Neural crest cell (in vitro differentiated cells): Measurements from ENCODE around the gene SCML1. TPM values are rescaled to one million over a fixed set of nuclear protein-coding genes. Genes with fewer than 3 reads are reported as not detected.

ENCODE experiments used
- DNase-seq: peaks from one replicate; pipeline ENCODE4 v3.0.0; 2021; ENCODE audit warnings: low read depth, mixed read lengths, low spot score
- H3K27ac Mint-ChIP-seq: one replicate; pipeline ENCODE4 v1.8.0; 2021; ENCODE audit warnings: mild to moderate bottlenecking, mixed read lengths; ENCODE audit not compliant: unreplicated experiment
- H3K27me3 Mint-ChIP-seq: 2 replicates; pipeline ENCODE4 v1.8.0; 2021; ENCODE audit warnings: low read depth, mild to moderate bottlenecking, mixed read lengths
- H3K36me3 Mint-ChIP-seq: 2 replicates; pipeline ENCODE4 v1.8.0; 2021; ENCODE audit warnings: low read depth, mild to moderate bottlenecking, mixed read lengths
- H3K4me1 Mint-ChIP-seq: 2 replicates; pipeline ENCODE4 v1.8.0; 2021; ENCODE audit warnings: mixed read lengths
- H3K4me3 Mint-ChIP-seq: one replicate; pipeline ENCODE4 v1.8.0; 2021; ENCODE audit warnings: mild to moderate bottlenecking, mixed read lengths
- H3K9me3 Mint-ChIP-seq: 2 replicates; pipeline ENCODE4 v1.8.0; 2021; ENCODE audit warnings: mixed read lengths
- CTCF ChIP-seq: fragments of 200-600 bp; sonication (generic); conservative IDR thresholded peaks from 2 replicates; pipeline ENCODE4 v1.5.0; 2021; ENCODE audit warnings: antibody characterized with exemption, mild to moderate bottlenecking
- total RNA-seq: library from RNA; stranded (reverse); gene quantifications from 2 replicates; pipeline ENCODE4 v1.2.1, GENCODE V29; 2021

Gene SCML1
- total RNA-seq, 1 donor from 2014 or later = 17.1 TPM

GRCh38 chrX:17700976-17701375, 36.3 kb upstream of the SCML1 start:
- DNase-seq = no peak
- no peaks in the 10 kb centered on the region for H3K27me3 Mint-ChIP-seq
- no peak for TF ChIP-seq CTCF
- no peak overlapping the region for H3K27ac Mint-ChIP-seq
- H3K9me3 Mint-ChIP-seq = no peaks in the 10 kb centered on the region
- H3K36me3 Mint-ChIP-seq = no peaks in the 10 kb centered on the region
- no peak overlapping the region for H3K4me3 Mint-ChIP-seq
- no peaks in the 10 kb centered on the region for H3K4me1 Mint-ChIP-seq

GRCh38 chrX:17703201-17703600, 34.1 kb upstream of the SCML1 start:
- Mint-ChIP-seq H3K4me3 (no peak overlapping the region), H3K4me1 (no peaks in the 10 kb centered on the region), H3K9me3 (no peaks in the 10 kb centered on the region), H3K36me3 (peaks cover 3% of the 10 kb centered on the region), H3K27me3 (no peaks in the 10 kb centered on the region), H3K27ac (no peak overlapping the region)
- DNase-seq = no peak
- TF ChIP-seq CTCF = no peak

GRCh38 chrX:17705211-17705610, 32.1 kb upstream of the SCML1 start:
- Mint-ChIP-seq H3K27ac (no peak overlapping the region), H3K4me3 (no peak overlapping the region), H3K4me1 (peaks cover 1% of the 10 kb centered on the region), H3K9me3 (no peaks in the 10 kb centered on the region), H3K27me3 (no peaks in the 10 kb centered on the region), H3K36me3 (peaks cover 3% of the 10 kb centered on the region)
- no peak for TF ChIP-seq CTCF
- no peak for DNase-seq

- H3K9me3 Mint-ChIP-seq = no peaks in the 10 kb centered on the region
- no peaks in the 10 kb centered on the region for H3K27me3 Mint-ChIP-seq
- TF ChIP-seq CTCF = no peak
- H3K27ac Mint-ChIP-seq = no peak overlapping the region
- no peak overlapping the region for H3K4me3 Mint-ChIP-seq
- H3K4me1 Mint-ChIP-seq = peaks cover 6% of the 10 kb centered on the region
- no peak for DNase-seq
- peaks cover 3% of the 10 kb centered on the region for H3K36me3 Mint-ChIP-seq
Observed at GRCh38 chrX:17706676-17707075, 30.6 kb upstream of the SCML1 start.

GRCh38 chrX:17707731-17708130, 29.6 kb upstream of the SCML1 start:
- no peak overlapping the region for H3K4me3 Mint-ChIP-seq
- DNase-seq = no peak
- peaks cover 3% of the 10 kb centered on the region for H3K36me3 Mint-ChIP-seq
- peaks cover 6% of the 10 kb centered on the region for H3K4me1 Mint-ChIP-seq
- no peak overlapping the region for H3K27ac Mint-ChIP-seq
- no peaks in the 10 kb centered on the region for H3K9me3 Mint-ChIP-seq
- no peaks in the 10 kb centered on the region for H3K27me3 Mint-ChIP-seq
- no peak for TF ChIP-seq CTCF

- Mint-ChIP-seq H3K4me3 (no peak overlapping the region), H3K27ac (no peak overlapping the region)
- no peak for TF ChIP-seq CTCF
Observed at GRCh38 chrX:17710871-17711301, 26.4 kb upstream of the SCML1 start.

More at GRCh38 chrX:17710871-17711301, 26.4 kb upstream of the SCML1 start:
- no peak for DNase-seq
- no peaks in the 10 kb centered on the region for H3K27me3 Mint-ChIP-seq
- H3K36me3 Mint-ChIP-seq = peaks cover 3% of the 10 kb centered on the region
- peaks cover 6% of the 10 kb centered on the region for H3K4me1 Mint-ChIP-seq
- H3K9me3 Mint-ChIP-seq = no peaks in the 10 kb centered on the region
